ENCODE measurements around the gene RPL7L1.

DNA sequence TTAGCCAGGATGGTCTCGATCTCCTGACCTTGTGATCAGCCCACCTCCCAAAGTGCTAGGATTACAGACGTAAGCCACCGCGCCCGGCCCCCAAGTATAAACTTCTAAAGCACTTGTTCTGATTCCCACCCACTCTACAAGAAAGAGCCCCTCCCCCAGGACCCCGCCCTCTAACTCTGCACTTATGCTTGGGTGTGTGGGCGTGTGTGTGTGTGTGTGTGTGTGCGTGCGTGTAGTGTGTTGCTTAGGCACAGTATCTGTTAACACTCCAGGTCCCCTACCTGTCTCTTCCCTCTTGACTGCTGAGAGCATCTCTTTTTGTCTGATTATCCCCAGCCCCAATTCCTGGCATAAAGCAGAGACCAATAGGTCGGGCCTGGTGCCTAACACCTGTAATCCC lies 30.4 kb downstream of the RPL7L1 start:
- TF ChIP-seq, protein P1, sequence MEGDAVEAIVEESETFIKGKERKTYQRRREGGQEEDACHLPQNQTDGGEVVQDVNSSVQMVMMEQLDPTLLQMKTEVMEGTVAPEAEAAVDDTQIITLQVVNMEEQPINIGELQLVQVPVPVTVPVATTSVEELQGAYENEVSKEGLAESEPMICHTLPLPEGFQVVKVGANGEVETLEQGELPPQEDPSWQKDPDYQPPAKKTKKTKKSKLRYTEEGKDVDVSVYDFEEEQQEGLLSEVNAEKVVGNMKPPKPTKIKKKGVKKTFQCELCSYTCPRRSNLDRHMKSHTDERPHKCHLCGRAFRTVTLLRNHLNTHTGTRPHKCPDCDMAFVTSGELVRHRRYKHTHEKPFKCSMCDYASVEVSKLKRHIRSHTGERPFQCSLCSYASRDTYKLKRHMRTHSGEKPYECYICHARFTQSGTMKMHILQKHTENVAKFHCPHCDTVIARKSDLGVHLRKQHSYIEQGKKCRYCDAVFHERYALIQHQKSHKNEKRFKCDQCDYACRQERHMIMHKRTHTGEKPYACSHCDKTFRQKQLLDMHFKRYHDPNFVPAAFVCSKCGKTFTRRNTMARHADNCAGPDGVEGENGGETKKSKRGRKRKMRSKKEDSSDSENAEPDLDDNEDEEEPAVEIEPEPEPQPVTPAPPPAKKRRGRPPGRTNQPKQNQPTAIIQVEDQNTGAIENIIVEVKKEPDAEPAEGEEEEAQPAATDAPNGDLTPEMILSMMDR (IDR thresholded peaks at IDR 0.05) = no peak
- no peak for TF ChIP-seq POLR2A (IDR thresholded peaks at IDR 0.05)

Measured in thyroid gland (tissue), 4 donors.